SK-MEL-5 (cell line): ENCODE measurements around the gene SLC18B1. TPM values are rescaled to one million over a fixed set of nuclear protein-coding genes. Genes with fewer than 3 reads are reported as not detected.

Source experiments
- DNase-seq: peaks from one replicate; pipeline ENCODE4 v3.0.0-alpha.2; 2016; ENCODE audit warnings: low read depth, low spot score
- in situ Hi-C: cut with HindIII; loops from 2 replicates; pipeline ENCODE4 v1.10.0; 2016; ENCODE audit warnings: low sequenced_read_pairs, high pct_unique_total_duplicates, low pct_unique_long_range_greater_than_20kb
- small RNA-seq, 2 experiments: library from RNA; depleted of rRNA; stranded (forward); fragments of <200 nt; gene quantifications; one replicate each; pipeline ENCODE3, GENCODE V24; 2014
- total RNA-seq: library from RNA; depleted of rRNA; stranded (reverse); fragments of >200 nt; shearing (Covaris generic); gene quantifications from 2 replicates; pipeline ENCODE4 v1.2.3, GENCODE V29; 2014; rRNA removed

The SLC18B1 gene
- total RNA-seq, 1 experiment from 2014 or later = 54.8 TPM

DNA sequence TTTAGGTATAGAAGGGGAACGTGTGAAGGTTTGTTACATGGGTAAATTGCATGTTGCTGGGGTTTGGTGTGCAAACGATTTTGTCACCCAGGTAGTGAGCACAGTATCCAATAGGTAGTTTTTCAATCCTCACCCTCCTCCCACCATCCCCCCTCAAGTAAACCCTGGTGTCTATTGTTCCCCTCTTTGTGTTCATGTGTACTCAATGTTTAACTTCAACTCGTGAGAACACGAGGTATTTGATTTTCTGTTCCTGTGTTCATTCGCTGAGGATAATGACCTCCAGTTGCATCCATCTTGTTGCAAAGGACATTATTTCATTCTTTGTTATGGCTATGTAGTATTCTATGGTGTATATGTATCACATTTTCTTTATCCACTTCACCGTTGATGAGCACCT, 73.0 kb downstream of the SLC18B1 start:
- in situ Hi-C loops = no loop called here

GRCh38 chr6:132719736-132720448, 78.5 kb downstream of the SLC18B1 start:
- in situ Hi-C loops = no loop called here
- DNase-seq = no peak

More for the DNA sequence above, 73.0 kb downstream of the SLC18B1 start:
- DNase-seq = no peak

Small RNAs within 50 kb of the gene (small RNA-seq; reads per million reads assigned to genes)
- 39.5 to 108 reads per million in 2 experiments for gene SNORA33
- 550 to 7,714 reads per million in 2 experiments for gene SNORD100
- 381 to 6,381 reads per million in 2 experiments for gene SNORD101

Other genes starting within 250 kb of the SLC18B1 start
- gene TAAR8, start 246.0 kb downstream of the SLC18B1 start, total RNA-seq = not detected in 2 replicates
- not detected in 2 replicates for gene TAAR6, start 228.3 kb downstream of the SLC18B1 start, total RNA-seq
- not detected in 2 replicates for gene TAAR5, start 208.9 kb downstream of the SLC18B1 start, total RNA-seq
- not detected in 2 replicates for gene TAAR2, start 174.4 kb downstream of the SLC18B1 start, total RNA-seq
- not detected in 2 replicates for gene TAAR1, start 139.5 kb downstream of the SLC18B1 start, total RNA-seq
- not detected in 2 replicates for gene VNN1, start 84.6 kb downstream of the SLC18B1 start, total RNA-seq
- gene VNN2, start 40.7 kb downstream of the SLC18B1 start, total RNA-seq = 0.08 and 0.34 TPM in 2 replicates
- gene RPS12, start 15.9 kb upstream of the SLC18B1 start, total RNA-seq = 2,464 and 2,714 TPM in 2 replicates